Medulla oblongata (tissue), 1 donor: ENCODE results near the gene PRF1.

Source experiments
- DNase-seq: peaks from one replicate; pipeline ENCODE4 v3.0.0-alpha.2; 2015; ENCODE audit errors: extremely low spot score

Gene PRF1

DNA sequence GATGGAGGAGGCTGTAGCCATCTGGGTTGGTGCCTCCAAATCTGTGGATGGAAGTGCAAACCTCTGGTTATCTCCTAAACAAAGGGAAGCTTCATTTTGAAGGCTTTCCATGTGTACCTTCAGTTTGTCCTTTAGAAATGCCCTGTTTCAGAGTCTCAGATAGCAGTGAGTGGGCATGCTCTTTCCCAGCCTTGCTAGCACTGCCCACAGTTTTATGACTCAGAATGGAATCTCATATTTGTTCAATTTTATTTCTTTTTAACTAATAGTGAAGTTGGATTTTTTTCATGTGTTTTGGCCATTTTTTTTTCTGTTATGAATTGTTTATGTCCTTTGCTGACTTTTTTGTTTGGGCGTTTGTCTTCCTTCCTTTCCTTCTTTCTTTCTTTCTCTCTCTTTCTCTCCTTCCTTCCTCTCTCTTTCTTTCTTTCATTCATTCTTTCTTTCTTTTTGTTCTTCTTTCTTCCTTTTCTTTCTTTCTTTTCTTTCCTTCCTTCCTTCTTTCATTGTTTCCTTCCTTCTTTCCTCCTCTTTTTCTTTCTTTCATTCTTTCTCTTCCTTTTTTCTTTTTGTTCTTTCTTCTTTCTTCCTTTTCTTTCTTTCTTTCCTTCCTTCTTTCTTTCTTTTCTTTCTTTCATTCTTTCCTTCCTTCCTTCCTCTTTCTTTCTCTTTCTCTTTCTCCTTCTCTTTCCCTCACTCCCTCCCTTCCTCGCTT, 25.6 kb downstream of the PRF1 start:
- no peak for DNase-seq

DNA sequence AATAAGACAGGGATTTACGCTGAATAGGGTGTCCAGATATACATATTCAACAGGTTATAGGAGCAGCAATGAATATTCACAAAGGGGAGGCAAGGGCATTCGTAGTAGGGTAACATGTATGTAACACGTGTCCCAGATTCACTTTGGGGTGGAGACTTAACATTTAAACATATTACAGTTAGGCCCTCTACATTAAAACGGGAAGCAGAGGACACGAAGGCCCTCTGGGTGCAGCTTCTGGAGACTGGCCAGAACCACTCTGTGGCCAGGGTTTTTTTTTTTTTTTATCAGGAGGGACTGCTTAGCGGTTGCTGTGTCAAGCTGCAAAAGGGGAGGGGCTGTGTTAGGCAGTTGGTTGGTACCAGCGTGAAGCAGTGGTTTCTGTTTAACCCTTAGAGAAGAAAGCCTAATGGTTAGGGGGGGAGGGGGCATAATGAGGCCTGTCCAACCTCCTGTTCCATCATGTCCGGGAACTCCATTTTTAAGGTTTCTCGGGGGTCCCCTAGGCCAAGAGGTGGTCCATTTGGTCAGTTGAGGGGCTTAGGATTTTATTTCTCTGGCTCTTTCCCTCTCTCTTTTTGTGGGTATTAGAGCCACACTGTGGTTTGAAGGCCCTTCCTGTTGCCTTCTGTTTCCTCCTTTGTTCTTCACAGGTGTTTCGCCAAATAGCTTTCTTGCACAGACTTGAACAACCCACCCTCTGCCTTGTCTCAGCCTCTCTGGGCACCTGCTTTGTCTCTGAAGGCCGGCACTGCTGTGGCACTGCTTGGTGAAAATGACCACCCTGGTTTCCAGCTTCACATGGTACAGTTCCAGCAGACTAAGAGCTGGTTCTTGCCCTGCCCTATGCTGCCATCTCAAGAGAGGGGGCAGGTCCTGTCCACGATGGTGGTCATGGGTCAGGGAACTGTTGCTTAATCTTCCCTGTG, 26.4 kb downstream of the PRF1 start:
- peak; percentile 65 for DNase-seq

DNA sequence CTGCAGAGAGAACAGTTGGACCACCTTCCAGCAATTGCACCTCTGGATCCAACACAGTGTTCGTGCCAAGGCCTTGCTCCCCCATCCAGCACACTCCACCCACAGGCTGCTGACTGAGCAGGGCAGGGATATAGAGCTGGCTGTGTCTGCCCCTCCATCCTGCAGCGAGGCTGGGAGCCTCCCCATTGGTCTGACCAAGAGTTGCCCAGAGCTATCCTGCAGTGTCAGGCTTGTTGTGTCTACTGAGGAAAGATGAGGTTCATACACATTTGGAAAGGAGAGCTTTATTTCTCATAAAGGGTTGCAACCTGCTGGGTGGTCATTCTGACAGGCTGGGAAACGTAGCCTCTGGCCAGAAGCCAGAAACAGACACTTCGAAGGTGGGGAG, 27.1 kb downstream of the PRF1 start:
- DNase-seq: no peak

- no peak for DNase-seq
Measured at GRCh38 chr10:70573599-70574506, 28.7 kb downstream of the PRF1 start.

DNA sequence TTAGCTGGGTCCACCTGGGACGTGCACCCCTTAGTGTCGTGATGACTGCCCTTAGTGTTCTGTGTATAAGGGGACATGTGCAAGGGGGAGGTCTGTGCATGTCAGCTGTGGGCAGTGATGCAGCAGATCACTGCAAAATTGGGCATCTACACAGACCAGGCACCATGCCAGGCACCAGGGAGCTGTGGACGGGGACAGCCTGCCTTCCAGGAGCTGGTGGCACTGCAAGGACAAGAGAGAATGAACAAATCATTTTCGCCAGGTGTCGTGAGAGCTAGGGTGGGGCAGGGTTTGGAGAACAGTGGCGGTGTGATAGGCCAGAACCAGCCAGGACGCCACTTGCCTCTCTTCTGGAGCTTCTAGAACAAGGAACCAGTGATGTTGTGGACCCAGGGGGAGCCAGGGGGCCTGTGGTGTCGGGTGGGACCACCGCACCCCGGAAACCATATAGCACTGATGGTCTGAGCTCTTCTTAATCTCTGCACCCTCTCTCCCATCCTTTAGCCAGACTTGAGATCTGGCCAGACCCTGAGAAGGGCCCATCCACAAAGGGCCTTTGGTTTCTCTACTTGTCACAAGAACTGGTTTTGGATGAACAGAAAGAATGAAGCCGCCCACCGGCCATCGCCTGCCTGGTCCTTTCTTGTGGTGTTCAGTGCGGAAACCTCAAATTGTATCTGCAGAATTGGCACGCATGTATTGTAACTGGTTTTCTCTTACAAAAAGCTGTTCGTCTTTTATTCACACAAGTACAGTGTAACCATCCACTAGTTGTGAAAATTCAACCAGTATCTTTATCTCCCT, 30.7 kb downstream of the PRF1 start:
- DNase-seq: no peak

- DNase-seq: no peak
Measured at GRCh38 chr10:70571236-70571635, 31.3 kb downstream of the PRF1 start.

- DNase-seq: no peak
Measured at GRCh38 chr10:70568781-70569495, 33.6 kb downstream of the PRF1 start.

GRCh38 chr10:70568113-70568512, 34.4 kb downstream of the PRF1 start:
- DNase-seq: no peak

GRCh38 chr10:70567603-70568002, 34.9 kb downstream of the PRF1 start:
- DNase-seq: no peak

DNA sequence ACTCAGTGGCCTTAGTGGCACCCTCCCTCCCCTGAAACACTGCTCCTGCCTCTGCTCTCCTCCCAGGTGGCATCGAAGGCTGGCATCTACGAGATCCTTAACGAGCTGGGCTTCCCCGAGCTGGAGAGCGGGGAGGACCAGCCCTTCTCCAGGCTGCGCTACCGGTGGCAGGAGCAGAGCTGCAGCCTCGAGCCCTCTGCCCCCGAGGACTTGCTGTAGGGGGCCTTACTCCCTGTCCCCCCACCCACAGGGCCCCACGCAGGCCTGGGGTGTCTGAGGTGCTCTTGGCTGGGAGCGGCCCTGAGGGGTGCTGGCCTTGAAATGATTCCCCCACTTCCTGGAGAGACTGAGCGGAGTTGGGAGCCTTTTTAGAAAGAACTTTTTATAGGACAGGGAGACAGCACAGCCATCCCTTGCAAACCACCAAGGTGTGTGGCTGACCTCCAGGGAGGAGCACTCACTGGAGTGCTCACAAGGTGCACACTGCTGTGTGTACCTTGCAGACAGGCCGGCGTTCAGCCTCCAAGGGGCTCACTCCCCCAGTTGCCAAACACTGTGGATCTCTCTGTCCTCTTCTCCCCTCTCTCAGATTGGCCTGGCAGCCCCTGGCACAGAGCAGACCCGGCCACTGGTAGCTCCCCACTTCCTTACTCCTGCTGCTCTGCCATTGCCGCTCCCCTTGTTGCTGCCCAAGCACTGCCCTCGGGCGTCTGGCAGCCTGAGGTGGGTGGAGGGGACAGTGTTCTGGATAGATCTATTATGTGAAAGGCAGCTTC, 35.8 kb downstream of the PRF1 start:
- DNase-seq: no peak

DNA sequence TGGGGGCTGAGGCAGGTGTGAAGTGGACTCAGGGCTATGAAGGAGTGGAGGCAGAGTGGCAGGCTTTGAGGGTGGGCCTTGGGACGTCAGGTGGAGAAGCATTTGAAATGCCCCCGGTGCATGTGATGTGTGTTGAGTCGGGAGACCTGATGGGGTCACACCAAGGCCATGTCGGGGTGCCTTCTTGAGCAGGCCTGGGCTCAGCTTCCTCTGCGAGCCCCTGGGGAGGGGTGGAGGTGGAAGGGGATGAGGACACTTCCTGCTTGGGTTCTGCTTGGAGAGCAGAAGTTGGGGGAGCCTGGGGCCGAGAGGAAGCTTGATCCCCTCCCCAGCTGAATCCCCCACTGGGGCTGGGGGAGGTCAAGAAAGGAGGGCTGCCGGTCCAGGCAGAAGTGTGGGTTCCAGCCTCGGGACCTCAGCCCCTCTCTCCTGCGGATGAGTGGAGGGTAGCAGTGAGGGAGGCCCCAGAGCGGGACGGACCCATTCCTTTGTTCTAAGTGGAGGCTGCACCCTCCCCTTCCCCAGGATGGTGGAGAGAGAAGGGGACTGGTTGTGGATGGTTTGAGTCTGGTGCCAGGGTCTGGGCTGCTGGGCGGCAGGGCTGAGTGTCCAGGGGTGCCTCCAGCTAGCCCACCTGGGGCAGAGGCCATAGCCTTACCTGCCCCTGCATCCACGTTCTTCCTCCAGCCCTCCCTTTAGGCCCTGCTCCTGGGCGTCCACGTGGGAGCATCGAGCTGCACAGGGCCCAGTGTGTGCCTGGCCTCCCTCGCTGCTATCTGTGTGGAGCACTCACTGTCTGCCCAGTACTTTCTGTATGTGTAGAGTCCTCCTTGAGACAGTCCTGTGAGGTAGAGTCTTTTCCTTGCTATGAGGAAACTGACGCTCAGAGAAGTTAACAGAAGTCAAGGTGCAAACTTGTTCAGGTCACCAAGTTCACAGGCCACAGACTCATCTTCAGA, 36.7 kb downstream of the PRF1 start:
- no peak for DNase-seq

GRCh38 chr10:70564901-70565351, 37.6 kb downstream of the PRF1 start:
- no peak for DNase-seq

DNA sequence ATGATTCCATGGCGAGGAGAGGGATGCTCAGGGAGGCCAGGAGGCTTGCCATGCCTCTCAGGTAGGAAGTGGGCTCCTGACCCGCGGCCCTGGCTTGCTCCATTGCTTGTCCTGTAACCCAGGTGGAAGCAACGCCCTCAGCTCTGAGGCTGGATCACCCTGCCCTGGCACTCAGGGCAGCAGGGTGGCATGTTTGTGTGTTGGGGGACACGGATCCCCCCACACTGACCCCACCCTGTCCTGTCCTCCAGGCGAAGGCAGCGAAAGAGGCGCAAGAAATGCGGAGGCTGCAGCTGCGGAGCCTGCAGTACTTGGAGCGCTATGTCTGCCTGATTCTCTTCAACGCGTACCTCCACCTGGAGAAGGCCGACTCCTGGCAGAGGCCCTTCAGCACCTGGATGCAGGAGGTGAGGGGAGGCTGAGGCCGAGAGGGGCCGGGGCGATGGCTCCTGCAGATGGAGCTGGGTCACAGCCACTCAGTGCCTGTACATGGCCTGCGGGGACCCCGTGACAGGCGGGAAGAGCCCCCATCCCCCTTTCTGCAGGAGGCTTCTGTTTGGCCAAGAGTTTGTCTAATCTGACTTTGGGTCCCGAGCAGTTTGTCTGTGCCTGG, 38.3 kb downstream of the PRF1 start:
- no peak for DNase-seq

- DNase-seq: no peak
Measured at GRCh38 chr10:70563230-70563629, 39.3 kb downstream of the PRF1 start.

- DNase-seq: no peak
Measured at GRCh38 chr10:70562036-70562755, 40.3 kb downstream of the PRF1 start.

GRCh38 chr10:70561558-70561957, 41.0 kb downstream of the PRF1 start:
- DNase-seq: no peak

DNA sequence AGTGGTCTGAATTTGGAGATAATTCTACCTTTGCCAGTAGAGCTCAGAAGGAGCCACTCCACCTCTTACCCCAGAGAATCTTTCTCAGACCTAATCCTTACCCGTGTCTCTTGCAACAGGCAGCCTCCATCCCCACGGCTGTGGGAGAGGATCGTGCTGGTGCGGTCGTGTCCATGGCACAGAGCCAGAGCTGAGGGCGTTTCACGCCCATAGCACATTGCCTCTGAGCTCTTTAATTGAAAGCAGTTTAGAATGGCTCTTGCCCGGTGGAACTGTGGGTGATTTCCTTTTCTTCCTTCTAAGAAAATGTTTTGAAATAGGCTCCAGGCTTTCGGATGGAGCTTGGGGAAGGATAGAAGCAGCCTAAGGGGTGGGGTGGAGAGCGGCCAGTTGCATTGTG, 41.5 kb downstream of the PRF1 start:
- no peak for DNase-seq
